NCI-H2227 (cell line): ENCODE measurements around the gene GPR108.
"Not testable (repeated sequence)": the region's sequence is repeated elsewhere in the genome, so short reads cannot be mapped to it uniquely, and the experiment has no call there.

ENCODE experiments used
- DNase-seq: peaks from one replicate; lab custom pipeline; 2025; ENCODE audit not compliant: unreplicated experiment; lab: John Stamatoyannopoulos, UW

GPR108 gene

DNA sequence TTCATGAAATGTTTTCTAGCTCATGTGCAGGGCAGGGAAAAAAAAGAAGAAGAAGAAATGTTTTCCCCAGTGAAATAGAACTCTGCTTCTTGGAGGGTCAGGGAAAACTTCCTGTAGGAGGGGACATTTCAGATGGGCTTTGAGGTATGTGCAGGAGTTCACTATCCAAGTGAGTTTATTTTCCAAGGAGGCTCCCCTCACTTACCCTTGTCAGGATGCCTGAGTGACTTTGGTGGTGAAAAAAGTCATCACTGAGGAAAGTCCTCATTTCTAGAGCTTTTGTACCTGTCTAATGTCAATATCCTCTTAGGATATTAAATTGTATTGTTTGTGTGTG, 16.3 kb downstream of the GPR108 start:
- no peak for DNase-seq

DNA sequence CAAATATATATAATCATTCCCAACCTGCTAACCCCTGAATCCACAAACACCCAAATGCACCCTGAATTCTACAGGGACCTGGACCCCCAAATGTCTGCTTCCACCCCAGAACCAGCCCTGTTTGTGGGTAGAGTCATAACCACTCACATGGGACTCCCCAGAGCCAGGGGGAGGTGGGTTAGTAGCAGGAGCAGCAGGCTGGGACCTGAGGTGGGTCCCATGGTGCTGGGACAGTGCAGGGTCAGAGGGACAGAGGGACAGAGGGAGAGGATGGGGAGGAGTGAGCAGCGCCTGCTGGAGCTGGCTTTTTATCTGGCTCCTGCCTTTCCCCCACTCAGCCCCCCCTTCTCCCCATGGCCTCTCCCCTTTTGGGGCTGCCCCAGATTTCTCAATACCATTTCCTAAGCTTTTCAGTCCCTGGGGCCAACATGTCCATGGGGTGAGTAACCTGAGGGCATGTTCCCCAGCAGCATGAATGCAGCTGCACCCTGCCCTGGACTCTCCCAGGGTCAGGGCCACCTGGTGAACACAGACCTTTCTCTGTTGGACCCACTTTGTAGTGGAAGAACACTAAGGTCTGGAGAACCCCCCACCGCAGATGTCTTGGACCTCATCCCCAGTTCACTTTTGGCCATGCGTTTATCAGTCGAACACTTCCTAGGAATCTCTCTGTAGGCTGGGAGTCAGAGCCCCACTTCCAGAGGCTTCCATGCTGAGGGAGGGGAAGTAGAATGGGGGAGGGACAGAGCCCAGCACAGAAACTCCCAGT, 16.8 kb downstream of the GPR108 start, which contains the start of gene C3:
TSS of gene C3 (minus strand) at position 282 of the 769 bp plus-strand sequence. CDS start at position 221, 61 bp downstream.
- no peak for DNase-seq

DNA sequence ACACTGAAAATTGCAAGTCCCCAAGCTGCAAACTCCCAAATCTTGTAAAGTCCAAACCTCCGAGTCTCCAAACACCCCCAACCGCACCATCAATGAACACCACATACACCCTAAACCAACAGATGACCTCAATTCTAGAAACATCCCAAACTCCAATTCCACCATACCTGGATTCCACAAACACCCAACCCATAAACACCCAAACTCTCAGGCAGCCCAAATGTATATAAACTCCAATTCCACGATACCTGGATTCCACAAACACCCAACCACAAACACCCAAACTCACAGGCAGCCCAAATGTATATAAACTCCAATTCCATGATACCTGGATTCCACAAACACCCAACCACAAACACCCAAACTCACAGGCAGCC, 17.4 kb downstream of the GPR108 start:
- no peak for DNase-seq

DNA sequence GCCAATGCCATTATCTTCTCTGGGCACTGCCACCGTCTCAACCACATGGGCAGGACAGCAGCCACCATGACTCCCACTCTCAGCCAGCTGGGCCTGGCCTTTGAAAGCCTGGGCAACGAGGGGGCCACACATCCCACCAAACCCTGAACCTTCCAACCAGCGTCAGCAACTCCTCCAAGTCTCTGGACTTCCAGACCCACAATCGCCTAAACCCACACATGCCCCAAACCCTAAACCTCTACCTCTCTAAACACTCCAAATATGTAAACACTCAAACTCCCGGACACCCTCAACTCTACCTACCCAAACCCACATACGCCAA, 17.9 kb downstream of the GPR108 start:
- no peak for DNase-seq

DNA sequence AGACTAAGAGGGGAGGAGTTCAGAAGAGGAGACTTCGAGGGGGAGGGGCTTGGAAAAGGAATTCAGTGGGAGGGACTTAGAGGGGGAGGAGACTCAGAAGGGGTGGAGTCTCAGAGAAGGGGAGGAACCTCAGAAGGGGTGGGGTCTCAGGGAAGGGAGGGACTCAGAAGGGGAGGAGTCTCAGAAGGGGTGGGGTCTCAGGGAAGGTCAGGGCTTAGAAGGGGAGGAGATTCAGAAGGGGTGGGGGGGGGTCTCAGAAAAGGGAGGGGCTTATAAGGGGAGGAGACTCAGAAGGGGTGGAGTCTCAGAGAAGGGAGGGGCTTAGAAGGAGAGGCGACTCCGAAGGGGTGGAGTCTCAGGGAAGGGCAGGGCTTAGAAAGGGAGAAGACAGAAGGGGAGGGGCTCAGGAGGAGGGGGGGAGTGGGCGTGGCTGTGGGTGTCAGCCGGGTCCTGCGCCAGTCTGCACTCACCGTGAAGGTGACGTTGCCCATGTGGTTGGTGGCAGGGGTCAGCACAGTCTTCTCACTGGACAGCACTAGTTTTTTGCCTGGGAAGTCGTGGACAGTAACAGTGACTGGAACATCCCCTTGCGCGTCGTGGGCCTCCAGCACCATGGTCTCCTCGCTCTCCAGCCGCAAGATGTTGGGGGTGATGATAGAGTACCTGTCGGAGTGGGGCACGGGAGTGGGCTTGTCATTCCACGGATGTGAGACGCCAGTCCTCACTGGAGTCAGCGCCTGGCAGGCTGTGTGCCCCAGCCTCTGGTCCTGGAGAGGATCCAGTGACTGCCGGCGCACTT, 18.4 kb downstream of the GPR108 start:
- peak; percentile 36 for DNase-seq

DNA sequence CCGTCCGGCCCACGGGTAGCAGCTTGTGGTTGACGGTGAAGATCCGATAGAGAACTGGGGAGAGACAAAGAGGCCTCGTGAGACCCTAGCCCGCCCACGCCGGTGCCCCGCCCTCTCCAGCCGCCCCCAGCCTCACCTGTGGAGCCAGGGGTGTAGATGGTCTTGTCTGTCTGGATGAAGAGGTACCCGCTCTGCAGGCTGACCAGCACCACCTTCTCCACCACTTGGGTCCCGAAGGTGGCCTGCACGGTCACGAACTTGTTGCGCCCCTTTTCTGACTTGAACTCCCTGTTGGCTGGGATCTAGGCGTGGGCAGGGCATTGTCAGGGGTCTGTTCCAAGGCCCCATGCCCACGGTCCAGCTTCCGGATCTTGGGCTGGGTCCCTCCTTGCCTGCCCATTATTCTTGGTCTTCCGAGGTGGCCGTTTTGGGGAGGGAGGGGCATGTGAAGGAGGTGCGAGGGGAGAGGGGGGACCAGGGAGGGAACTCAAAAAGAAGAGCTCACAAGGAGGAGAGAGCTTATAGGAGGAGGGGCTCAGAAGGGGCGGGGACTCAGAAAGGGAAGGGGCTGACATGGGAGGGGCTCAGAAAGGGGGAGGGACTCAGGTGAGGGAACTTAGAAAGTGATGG, 19.2 kb downstream of the GPR108 start:
- no peak for DNase-seq

DNA sequence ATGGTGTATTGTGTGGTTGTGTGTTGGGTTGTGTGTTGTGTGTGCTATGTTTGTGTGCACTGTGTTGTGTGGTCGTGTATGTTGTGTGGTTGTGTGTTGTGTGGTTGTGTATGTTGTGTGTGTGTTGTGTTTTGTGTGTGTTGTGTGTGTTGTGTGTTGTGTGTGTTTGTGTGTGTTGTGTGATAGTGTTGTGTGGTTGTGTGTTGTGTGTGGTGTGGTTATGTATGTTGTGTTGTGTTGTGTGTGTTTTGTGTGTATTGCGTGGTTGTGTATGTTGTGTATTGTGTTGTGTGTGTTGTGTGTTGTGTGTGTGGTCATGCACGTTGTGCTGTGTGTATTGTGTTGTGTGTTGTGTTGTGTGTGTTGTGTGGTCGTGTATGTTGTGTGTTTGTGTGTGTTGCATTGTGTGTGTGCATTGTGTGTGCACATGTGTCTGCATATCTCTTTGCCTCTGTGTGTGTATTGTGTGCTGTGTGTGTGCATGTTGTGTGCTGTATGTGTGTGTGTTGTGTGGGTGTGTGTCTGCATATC, 19.9 kb downstream of the GPR108 start:
- DNase-seq: no peak

DNA sequence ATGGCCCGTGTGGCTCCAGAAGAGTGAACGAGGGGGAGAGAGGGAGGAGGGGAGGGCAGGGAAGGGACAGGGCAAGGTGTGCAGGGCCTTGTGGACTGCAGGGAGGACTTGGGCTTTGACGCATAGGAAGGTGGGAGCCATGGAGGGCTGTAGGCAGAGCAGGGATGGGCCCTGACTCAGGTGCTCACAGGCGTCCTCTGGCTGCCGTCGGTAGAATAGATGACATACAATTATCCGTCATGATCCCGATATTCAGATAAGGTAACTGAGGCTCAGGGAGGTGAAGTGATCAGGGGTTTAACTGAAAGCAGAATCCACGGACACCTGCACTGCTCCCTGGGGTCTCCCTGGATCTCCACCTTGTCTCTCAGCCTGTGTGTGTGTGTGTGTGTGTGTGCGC, 20.3 kb downstream of the GPR108 start:
- DNase-seq: no peak

DNA sequence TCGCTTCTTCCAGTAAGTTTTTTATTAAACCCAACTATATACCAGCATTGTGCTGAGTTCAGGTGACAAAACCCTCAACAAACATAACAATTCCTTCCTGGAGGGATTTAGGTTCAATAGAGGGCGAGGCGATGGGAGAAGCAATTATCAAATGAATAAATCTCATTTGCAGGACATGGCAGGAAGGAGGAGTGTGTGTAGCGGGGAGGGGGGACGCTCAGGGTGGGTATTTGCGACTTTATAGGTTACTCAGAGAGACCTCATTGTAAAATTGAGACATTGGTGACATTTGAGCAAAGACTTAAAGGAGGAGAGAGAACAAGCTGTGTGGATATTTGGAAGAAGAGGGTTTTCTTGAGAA, 20.8 kb downstream of the GPR108 start:
- no peak for DNase-seq

DNA sequence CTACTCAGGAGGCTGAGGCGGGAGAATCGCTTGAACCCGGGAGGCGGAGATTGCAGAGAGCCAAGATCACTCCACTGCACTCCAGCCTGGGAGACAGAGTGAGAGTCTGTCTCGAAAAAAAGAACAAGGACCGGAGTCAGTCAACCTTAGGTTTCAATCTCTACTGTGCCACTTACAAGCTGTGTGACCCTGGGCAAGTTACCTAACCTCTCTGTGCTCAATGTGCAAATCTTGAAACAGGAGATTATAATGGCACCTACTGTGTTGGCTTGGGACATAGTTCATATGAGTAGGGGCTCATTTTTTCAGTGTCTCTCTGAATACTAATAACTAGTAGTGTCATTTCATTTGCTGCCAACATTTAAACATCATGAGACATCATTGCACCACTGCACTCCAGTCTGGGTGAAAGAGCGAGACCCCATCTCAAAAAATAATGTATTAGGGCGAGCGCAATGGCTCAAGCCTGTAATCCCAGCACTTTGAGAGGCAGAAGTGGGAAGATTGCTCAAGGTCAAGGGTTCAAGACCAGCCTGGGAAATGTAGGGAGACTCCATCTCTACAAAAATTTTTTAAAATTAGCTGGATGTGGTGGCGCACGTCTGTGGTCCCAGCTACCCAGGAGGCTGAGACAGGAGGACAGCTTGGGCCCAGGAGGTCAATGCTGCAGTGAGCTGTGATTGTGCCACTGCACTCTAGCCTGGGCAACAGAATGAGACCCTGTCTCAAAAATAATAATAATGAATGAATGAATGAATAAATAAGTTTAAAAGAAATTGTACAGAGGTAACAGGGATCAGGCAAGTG, 22.4 kb downstream of the GPR108 start:
- no peak for DNase-seq

DNA sequence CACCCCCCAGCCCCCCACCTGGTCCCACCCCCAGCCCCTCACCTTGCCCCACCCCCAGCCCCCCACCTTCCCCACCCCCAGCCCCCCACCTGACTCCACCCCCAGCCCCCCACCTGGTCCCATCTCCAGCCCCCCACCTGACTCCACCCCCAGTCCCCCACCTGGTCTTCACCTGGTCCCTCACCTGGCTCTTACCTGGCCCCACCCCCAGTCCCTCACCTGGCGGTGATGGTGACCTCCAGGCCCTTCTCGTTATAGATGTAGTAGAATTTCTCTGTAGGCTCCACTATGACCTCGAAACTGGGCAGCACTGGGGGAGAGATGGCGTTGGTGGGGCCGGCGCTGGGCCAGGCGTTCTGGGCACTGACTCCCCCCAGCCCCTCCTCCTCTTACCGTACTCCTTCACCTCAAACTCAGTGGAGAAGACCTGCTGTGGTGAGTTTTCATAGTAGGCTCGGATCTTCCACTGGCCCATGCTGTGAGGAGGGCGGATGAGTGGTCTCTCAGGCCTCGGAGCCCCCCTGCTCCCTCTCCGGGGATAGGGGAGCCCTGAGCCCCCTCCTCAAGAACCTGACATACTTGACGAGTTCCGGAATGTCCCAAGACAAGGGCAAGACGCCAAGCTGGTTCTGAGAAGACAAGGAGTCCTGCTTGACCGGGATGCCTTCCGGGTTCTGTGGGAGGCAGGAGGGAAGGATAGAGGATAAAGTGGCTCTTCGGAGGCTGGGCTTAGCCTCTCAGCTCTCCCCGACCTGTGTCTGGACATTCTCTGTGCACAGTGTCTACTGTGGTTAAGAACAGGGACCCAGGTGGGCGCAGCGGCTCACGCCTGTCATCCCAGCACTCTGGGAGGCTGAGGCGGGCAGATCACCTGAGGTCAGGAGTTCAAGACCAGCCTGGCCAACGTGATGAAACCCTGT, 23.3 kb downstream of the GPR108 start:
- DNase-seq: no peak

DNA sequence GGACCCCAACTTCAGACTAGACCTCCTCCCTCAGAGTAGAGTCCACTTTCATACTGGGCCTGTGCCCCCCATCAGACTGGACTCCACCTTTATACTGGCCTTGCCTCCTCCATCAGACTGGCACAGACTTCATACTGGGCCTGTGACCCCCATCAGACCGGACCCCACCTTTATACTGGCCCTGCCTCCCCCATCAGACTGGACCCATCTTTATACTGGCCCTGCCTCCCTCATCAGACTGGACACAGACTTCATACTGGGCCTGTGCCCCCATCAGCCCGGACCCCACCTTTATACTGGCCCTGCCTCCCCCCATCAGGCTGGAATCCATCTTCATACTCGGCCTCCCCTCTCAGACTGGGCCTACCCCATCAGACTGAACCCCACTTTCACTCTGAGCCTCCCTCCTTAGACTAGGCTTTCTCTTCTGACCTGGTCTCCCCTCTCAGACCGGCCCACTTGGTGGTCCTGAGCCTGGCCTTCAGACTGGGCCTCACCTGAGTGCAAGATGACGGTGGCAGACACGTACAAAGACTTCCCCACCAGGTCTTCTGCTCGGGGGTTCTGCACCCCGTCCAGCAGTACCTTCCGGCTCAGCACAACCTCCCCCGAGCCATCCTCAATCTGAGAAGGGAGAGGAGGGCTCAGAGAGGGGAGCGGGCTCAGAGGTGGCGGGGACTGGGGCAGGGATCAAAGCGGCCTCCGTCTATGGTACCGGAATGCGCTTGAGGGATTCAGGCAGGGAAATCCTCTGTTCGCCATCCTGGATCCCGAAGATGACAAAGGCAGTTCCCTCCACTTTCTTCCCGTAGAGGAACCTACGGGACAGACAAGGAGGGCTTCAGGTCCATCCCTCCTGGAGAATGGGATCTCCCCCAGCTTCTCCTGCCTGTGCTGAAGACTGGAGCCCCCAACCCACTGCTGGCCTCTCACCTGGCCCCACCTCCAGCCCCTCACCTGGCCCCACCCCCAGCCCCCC, 24.4 kb downstream of the GPR108 start:
- no peak for DNase-seq

DNA sequence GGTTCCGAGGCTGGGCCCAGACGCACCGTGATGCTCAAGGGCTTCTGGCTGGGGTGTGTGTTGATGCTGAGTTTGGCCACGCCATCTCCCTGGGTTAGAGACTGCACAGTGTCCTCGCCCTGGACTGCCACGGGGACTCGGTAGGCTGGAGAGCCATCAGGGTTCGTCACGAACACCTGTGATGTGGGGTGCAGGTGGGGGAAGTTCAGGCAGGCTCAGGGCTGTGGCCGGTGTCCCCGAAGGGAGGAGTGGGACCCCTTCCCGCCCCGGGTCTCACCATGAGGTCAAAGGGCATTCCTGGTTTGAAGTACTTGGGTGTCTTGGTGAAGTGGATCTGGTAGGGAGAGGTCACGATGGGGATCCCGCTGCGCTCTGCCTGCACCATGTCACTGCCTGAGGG, 25.1 kb downstream of the GPR108 start:
- DNase-seq: no peak

DNA sequence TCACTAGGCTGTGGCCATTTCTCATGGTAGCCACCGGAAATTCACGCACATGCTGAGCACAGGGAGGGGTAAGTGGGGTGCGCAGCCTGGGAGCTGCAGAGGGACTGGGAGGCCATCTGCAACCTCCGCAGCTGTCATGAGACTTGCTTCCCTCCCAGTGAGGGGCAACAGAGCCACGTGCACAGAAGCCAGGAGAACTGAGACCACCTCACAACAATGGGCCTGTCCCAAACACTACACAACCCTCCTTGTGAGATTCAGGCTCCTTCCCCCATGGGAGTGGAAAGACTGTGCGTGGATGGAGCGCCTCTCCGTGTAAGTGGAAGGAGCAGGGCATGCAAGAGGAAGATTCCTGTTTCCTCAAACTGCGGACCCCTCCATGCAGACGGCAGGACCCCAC, 25.8 kb downstream of the GPR108 start:
- DNase-seq: no peak

DNA sequence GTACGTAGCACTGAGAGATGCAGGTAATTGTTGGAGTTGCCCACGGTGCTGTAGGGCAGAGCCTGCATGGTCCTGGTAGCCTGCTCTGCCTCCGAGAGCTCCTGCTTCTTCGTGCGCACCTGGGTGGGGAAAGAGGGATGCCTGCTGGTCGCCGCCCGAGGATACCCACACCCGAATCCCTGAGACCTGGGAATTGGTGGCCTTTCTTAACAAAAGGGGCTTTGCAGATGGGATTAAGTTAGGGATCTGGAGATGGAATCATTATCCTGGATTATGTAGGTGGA, 26.4 kb downstream of the GPR108 start:
- DNase-seq: no peak

DNA sequence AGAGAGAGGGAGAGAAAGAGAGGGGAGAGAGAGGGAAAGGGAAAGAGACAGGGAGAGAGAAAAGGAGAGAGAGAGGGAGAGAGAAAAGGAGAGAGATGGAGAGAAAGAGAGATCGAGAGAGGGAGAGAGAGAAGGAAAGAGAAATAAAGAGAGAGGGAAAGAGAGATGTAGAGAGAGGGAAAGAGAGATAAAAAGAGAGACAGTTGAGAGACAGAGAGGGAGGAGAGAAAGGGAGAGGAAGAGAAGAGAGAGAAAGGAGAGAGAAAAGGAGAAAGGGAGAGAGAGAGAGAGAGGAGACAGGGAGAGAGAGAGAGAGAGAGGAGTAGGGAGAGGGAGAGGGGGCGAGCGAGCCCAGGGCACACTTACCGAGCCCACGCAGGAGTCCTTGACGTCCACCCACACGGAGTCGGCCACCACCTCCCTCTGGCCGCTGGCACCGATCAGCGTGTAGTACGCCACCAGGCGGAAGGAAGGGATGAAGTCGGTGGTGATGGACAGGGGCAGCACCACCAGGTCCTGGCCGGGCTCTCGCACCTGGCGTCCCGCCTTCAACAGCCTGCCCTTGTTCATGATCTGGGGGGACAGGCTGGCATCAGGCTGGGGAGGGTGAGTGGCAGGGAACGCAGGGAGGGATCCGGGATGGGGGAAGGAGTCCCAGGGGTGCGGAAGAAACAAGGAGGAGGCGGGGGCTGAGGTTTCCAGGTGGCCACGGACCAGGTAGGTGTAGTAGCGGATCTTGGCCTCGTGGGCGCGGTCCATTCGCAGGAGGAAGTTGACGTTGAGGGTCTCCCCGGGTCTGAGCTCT, 26.9 kb downstream of the GPR108 start:
- DNase-seq: no peak

DNA sequence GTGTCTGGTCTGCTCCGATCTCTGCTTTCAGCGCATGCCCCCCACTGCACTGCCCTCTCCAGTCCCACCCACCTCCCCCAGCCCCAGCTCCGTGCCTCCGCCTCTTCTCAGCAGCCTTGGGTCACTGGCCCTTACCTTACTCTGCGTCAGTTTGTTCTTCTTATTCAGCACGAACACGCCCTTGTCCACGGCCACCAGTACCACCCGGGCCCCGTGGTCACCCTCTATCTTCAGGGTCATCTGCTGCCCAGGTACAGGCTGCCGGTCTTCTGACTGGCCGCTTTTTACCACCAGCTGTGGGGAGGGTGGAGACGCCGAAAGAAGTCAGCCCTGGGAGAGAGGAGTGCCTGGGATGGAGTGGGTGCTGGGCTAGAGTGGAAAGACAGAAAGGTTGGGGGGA, 27.8 kb downstream of the GPR108 start:
- no peak for DNase-seq

DNA sequence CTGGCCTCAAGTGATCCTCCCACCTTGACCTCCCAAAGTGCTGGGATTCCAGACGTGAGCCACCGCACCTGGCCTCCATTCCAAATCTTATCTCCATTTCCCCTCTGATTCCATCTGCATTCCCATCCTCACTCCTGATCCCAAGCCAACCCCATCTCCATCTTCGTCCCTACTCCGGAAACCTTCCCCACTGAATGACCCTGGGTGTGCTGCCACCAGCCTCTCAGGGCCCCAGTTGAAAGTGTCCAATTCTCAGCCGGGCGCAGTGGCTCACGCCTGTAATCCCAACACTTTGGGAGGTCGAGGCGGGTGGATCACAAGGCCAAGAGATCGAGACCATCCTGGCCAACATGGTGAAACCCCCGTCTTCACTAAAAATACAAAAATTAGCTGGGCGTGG, 28.5 kb downstream of the GPR108 start:
- DNase-seq: not testable (repeated sequence)
